GM08714 (cell line): ENCODE measurements around the gene LTBR.
A peak's percentile ranks its signal among the peaks of the same experiment; 100 is the strongest.
"Not testable (repeated sequence)": the region's sequence is repeated elsewhere in the genome, so short reads cannot be mapped to it uniquely, and the experiment has no call there.

Experiments
- H3K4me3 ChIP-seq: fragments of 200-500 bp; sonication (Bioruptor generic); 2 replicates; pipeline ENCODE4 v1.5.1; 2014; ENCODE audit warnings: mild to moderate bottlenecking, low read length, inconsistent platforms
- ZNF274 ChIP-seq: IDR thresholded peaks from 2 replicates; pipeline ENCODE4 v1.6.1; 2012; ENCODE audit warnings: mild to moderate bottlenecking, low read depth, low read length

The LTBR gene

GRCh38 chr12:6383572-6384498 lies at the start of gene LTBR:
LTBR (plus strand) TSS chr12:6384162; CDS start chr12:6384359, 197 bp downstream.
- TF ChIP-seq ZNF274 = no peak
- H3K4me3 ChIP-seq = no peak within 1 kb of the TSS

GRCh38 chr12:6334359-6334758 lies 49.6 kb upstream of the LTBR start:
- TF ChIP-seq ZNF274 = no peak

DNA sequence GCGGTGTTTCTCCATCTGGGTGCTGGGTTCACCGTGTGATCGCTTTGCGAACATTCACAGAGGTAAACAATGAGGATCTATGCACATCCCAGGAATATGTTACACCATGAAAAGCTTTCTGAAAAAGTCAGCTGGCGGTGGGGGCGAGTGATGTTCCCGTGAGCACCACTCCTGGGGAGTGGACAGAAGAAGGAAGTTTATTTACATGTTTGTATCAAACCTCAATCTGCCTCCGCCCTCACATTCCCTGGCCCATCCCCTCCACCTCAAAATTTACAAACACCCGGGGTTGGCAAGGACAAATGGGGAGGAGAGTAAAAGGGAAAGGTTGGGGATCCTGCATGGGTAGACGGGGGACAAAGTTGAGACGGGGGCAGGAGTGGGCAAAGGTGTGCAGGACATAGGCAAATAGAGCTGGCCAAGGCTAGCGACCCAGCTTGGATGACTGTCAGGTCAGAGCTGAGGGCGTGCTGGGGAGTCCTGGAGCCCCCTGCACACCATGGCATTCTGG lies 49.0 kb upstream of the LTBR start:
- TF ChIP-seq ZNF274 = no peak
- H3K4me3 ChIP-seq = no peak overlapping the region

More at GRCh38 chr12:6334359-6334758, 49.6 kb upstream of the LTBR start:
- H3K4me3 ChIP-seq = no peak overlapping the region

DNA sequence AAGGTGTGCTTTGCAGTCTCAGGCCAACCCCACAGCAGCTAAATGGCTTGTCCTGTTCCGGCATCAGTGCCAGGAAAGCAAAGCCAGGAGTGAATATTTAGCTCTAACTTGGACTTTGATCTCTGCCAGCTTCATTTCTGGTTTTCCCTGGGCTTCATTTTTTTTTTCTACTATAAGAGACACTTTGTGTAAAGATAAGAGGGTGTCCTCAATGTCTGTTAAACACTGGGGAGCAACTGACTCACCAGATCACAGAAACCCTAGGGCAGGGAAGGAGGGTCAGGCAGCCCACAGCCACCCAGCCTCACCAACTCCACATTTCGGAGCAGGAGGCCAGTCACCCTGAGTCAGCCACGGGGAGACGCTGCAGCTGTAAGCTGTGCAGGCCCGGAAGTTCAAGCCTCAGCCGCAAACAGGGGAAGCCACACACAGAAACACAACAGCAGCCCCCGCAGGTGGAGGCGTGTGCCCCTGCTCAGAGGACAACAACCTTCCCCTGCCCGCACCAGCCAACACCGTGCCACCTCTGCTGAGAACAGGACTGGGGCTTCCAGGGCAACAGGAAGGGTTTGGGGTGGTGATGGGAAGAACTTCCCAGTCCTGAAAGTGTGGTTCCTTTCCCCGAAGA lies 48.4 kb upstream of the LTBR start:
- peak overlapping the region; percentile 2; the same call in 1 of the 2 replicates for H3K4me3 ChIP-seq
- no peak for TF ChIP-seq ZNF274

GRCh38 chr12:6336079-6336888 lies 47.7 kb upstream of the LTBR start:
- TF ChIP-seq ZNF274 = no peak
- peak overlapping the region; percentile 12; the same call in 1 of the 2 replicates for H3K4me3 ChIP-seq

- TF ChIP-seq ZNF274 = no peak
- H3K4me3 ChIP-seq = peak overlapping the region; percentile 12; the same call in 1 of the 2 replicates
Measured at GRCh38 chr12:6336889-6337853, 46.8 kb upstream of the LTBR start.

DNA sequence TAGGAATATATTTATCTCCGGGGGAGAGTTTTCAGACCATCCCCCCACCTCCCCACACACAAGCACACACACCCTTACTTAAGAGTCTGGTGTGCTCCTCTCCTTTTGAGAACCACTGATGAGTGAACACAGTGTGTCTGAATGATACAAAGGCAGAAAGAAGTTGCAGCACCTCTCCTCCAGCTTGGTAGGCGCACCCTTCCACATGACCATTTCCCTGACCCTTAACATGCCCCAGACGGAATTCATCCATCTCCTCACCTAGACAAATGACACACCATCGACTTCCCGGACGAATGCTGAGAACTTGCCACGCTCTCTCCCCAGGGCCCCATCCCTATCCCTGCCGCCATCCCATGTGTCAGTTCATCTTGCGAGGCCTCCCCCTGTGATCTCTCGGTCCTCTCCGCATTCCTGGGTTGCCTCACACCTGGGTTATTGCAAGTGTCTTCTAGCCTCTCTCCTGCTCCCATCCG lies 46.0 kb upstream of the LTBR start:
- TF ChIP-seq ZNF274 = no peak
- H3K4me3 ChIP-seq = no peak overlapping the region; the same call in 1 of the 2 replicates

DNA sequence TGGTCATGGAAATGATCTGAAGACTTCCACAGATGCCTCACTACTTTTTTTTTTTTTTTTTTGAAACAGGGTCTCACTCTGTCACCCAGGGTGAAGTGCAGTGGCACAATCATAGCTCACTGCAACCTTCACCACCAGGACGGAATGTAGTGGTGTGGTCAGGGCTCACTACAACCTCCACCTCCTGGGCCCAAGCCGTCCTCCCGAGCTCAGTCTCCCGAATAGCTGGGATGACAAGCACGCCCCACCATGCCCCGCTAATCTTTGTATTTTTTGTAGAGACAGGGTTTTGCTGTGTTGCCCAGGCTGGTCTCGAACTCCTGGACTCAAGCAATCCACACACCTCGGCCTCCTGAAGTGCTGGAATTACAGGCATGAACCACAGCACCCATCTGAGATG lies 45.4 kb upstream of the LTBR start:
- not testable (repeated sequence) for H3K4me3 ChIP-seq

- H3K4me3 ChIP-seq = no peak overlapping the region; the same call in 1 of the 2 replicates
- no peak for TF ChIP-seq ZNF274
Measured at GRCh38 chr12:6338955-6339354, 45.0 kb upstream of the LTBR start.

DNA sequence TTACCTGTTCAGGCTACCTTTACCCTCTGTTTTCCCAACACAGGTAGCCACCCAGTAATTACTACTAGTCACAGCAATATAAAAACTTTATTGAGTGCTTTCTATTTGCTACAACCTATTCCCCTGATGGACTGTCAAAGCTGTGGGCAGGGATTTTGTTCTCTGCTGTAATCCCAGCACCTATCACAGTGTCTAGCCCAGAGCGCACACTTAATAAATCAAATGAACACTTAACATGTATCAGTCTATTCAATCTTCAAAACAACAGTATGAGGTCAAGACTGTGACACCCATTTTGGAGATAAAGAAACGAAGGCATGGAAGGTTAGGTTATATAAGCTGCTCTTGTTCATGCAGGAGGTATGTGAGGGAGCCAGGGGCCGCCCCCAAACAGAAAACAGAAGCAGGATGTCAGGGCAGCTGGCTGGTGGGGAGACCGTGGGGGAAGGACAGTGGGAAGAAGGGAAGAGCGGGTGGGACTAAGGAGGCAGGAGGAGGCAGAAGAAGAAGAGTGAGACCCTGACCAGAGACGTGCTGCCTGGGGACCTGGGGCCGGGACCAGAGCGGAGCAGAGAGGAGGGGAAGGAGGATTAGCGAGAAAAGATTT lies 43.8 kb upstream of the LTBR start:
- no peak for TF ChIP-seq ZNF274
- peak overlapping the region; percentile 79; the same call in 1 of the 2 replicates for H3K4me3 ChIP-seq

DNA sequence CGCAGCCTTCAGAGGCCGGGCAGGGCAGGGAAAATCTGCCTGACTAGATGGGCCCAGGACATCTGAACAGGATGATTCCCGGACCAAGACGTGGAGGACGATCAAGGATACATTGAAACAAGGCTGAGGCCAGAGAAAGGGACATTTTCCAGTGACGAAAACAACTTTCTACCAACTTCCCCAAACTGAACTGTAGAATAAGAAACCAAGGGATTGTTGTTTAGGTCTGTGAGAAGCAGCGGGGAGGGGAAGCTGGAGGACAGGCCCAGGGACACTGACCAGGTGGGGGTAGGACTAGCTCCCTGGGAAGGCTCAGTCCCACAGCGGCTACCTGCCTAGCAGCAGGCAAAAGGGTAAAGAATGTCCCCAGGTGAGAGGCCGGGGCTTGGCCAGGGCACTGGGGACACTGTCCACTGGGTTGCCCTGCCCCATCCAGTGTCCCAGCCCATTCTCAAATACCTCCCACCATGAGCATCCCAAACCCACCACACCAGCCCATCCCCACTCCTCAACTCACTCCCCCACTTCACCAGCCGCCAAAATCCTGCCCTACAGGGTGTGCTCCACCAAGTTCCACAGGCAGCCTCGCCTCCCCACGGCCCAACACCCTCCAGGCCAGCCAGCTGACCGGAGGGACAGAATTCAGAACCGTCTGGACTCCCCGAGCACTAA lies 43.1 kb upstream of the LTBR start:
- TF ChIP-seq ZNF274 = no peak
- H3K4me3 ChIP-seq = peak overlapping the region; percentile 79
